Activated CD8-positive, alpha-beta memory T cell treated with anti-CD3 and anti-CD28 coated beads for 1 hour (primary cell): Measurements from ENCODE around the gene MET.
"Not testable (repeated sequence)": the region's sequence is repeated elsewhere in the genome, so short reads cannot be mapped to it uniquely, and the experiment has no call there.

ENCODE experiments used
- DNase-seq, 2 donors: peaks; one replicate each; pipeline ENCODE4 v3.0.0-alpha.2; 2020; ENCODE audit warnings: low read depth in 1 of 2; ENCODE audit errors: extremely low read depth in 1 of 2

MET gene

GRCh38 chr7:116697761-116698160 is 25.8 kb downstream of the MET start:
- no peak for DNase-seq

GRCh38 chr7:116698396-116698795 is 26.4 kb downstream of the MET start:
- DNase-seq = no peak

DNA sequence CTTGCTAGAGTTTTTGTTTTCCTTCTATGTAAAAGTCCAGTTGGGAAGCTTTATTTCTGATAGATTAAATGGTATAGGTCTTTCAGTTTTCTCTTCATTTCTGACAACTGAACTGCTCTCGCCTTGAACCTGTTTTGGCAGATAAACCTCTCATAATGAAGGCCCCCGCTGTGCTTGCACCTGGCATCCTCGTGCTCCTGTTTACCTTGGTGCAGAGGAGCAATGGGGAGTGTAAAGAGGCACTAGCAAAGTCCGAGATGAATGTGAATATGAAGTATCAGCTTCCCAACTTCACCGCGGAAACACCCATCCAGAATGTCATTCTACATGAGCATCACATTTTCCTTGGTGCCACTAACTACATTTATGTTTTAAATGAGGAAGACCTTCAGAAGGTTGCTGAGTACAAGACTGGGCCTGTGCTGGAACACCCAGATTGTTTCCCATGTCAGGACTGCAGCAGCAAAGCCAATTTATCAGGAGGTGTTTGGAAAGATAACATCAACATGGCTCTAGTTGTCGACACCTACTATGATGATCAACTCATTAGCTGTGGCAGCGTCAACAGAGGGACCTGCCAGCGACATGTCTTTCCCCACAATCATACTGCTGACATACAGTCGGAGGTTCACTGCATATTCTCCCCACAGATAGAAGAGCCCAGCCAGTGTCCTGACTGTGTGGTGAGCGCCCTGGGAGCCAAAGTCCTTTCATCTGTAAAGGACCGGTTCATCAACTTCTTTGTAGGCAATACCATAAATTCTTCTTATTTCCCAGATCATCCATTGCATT is 27.1 kb downstream of the MET start:
- DNase-seq = no peak

DNA sequence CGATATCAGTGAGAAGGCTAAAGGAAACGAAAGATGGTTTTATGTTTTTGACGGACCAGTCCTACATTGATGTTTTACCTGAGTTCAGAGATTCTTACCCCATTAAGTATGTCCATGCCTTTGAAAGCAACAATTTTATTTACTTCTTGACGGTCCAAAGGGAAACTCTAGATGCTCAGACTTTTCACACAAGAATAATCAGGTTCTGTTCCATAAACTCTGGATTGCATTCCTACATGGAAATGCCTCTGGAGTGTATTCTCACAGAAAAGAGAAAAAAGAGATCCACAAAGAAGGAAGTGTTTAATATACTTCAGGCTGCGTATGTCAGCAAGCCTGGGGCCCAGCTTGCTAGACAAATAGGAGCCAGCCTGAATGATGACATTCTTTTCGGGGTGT is 27.7 kb downstream of the MET start:
- no peak for DNase-seq

DNA sequence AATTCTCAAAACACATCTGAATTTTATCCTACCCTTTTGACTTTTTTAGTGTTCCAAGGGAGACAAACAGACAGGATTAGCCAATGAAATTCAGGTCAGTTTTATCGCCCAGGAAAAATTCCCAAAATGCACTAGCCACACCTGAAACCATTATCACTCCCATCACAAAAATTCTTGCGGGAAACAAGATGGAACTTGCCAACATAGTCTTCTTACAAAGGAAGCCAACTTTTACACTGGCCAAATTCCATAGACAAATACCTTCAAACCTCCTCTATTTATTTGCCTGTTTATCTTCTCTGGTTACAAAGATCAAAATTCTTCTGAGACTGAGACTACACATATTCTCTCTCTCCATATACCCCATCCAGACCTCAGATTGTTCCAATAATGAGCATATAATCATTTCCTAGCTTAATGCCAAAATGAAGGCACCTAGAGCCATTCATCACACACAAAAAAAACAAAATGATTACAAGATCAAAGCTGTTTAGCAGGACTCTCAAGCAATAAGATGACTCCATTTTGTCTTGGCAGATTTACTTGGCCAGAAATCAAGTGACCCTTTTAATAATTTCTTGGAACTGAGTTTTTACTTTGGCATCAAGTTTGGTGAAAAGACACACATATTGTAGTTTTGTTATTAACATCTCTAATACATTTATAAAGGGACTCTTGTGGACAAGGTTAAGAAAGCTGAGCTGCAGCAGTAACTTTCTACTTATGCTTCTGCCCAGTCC is 30.2 kb downstream of the MET start:
- DNase-seq = no peak

GRCh38 chr7:116704650-116705228 is 32.7 kb downstream of the MET start:
- DNase-seq = no peak

GRCh38 chr7:116705419-116705818 is 33.4 kb downstream of the MET start:
- DNase-seq = no peak

- no peak for DNase-seq
These were observed 34.7 kb downstream of the MET start for GRCh38 chr7:116706668-116707126.

DNA sequence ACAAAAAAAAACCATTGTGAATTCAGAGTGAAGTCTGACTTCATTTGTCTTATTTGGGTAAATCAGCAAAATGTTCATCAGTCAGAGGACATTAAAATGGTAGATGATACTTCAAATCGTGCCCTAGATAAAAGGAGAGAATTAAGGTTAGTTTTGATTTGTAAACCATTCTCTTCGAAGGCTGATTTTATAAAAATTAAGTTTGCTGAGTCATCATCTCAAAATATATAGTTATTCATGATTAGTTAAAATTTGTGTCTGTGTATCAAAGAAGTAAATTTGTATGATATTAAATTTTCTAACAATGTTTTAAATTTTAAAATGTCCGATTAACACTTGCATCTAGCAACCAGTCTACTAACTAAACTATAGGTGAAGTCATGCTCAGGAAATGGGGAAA is 35.3 kb downstream of the MET start:
- DNase-seq = no peak

DNA sequence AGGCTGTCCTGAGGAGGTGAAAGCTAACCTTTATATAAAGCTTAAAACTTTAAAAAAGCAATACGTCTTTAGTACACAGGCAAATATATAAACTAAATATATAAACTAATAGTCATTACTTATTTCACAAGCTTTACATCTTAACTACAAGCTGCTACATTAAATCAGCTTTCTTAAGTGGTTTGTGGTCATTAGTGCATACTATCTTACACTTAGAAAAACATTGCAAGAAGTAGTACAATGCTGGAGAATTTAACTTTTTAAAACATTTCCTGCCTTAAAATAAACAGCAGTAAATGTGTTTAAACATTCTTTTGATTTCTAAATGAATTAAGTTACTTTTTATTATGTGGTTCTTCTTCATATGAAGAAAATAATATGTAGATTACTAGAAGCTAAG is 36.3 kb downstream of the MET start:
- no peak for DNase-seq

DNA sequence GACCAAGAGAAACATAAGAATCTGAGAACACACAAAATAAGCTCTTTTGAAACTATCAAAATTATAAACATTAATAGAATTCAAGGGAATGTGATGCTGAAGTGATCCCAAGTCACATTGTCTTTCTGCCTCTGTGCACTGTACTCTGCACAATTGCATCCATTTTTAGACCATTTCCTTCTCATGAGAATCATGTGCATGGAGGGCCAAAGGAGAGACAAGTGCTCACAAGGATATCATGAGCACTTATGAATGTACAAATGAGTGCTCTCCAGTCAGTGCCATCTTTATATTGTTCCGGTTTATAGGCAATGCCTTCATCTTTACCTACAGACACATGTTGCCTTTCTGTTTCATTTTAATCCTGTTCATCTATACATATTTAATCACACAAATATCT is 36.9 kb downstream of the MET start:
- DNase-seq = no peak

GRCh38 chr7:116709336-116709735 is 37.3 kb downstream of the MET start:
- no peak for DNase-seq

DNA sequence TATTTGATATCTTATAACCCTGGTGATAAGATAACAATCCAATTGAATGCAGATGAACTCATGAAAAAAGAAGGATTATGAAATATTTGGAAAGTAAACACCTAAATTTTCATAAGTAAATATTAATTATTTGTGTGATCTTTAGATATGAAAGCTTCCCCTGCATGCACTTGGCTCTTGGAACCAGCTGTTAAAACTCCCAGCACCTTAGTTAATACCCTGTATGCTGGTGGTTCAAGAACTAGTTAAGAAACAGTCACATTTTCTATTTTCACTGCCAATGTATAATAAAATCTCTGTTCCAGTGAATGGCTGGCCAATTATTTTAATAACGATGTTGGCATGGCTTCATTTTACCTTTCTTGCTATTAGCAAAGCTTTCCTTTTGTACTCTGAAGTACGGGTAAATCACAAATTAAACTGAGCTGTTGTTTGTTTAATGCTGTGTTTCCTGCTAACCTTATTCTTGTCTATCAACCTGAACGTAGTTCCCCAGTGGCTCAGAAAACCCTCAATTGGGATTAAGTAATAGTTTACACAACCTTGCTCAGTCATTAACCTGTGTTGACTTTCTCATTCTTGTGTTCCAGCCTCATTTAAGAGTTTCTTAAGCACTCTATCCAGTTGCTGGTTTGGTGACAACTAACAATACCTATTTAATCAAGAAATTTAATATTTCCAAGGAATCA is 38.9 kb downstream of the MET start:
- DNase-seq = no peak

DNA sequence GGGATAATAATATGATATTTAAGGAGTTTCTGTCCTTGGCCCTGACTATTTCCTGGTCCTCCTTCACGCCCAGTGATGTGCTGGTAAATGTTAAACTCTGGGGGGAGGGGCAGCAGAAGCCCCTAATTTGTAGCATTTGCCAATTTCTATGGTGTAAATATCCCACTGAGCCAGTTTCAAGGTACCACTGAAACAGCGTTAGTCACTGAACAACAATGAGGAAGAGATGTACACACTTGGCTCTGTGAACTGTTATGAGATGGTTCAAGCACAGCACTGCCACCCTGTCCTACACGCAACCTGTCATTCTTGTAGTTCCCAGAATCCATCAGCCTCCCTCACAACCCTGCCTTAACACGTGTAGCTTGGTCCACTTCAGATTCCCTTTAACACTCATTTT is 39.8 kb downstream of the MET start:
- no peak for DNase-seq

- no peak for DNase-seq
These were observed 41.5 kb downstream of the MET start for GRCh38 chr7:116713500-116713899.

DNA sequence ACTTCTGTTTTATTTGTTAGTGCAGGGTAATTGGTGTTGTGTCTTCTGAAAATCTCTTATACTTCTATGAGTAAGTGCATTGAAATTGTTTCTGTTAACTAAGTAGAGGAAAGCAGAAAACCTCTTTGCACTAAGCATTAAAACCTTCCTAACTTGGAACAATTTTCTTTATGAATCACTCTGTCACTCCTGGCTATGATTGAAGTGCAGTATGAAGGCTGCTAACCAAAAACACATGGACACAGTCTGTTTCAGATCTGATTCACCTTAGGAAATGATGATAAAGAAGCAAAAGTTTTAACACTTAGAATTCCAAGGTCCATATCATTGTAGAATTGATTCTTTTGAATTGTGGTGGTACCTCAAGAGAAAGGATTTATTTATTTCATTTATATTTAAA is 41.9 kb downstream of the MET start:
- no peak for DNase-seq

GRCh38 chr7:116715077-116715476 is 43.1 kb downstream of the MET start:
- no peak for DNase-seq

DNA sequence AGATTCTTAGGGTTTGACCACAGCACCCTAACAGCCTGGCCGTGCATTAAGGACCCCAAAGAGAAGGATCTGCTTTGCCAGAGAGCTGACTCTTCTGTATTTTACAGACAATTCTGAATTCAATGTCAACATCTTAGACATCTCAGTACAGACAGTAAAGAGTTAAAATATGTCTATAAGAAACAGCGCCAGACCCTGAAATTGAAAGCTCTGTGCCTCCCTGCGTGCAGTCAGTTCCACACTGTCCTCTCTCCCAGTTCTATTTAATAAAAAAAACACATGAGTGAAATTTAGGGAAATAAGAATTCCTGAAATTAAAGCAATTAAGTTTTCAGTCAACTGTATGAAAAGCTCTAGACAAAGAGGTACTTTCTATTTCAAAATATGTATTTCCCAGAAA is 45.1 kb downstream of the MET start:
- no peak for DNase-seq

DNA sequence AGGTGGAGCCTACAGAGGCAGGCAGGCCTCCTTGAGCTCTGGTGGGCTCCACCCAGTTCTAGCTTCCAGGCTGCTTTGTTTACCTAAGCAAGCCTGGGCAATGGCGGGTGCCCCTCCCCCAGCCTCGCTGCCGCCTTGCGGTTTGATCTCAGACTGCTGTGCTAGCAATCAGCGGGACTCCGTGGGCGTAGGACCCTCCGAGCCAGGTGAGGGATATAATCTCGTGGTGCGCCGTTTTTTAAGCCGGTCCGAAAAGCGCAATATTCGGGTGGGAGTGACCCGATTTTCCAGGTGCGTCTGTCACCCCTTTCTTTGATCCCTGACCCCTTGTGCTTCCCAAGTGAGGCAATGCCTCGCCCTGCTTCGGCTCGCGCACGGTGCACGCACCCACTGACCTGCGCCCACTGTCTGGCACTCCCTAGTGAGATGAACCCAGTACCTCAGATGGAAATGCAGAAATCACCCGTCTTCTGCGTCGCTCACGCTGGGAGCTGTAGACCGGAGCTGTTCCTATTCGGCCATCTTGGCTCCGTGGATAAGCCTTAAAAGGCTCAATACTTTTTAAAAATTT is 52.0 kb downstream of the MET start:
- not testable (repeated sequence) for DNase-seq

- DNase-seq = no peak
These were observed 52.7 kb downstream of the MET start for GRCh38 chr7:116724560-116725231.

DNA sequence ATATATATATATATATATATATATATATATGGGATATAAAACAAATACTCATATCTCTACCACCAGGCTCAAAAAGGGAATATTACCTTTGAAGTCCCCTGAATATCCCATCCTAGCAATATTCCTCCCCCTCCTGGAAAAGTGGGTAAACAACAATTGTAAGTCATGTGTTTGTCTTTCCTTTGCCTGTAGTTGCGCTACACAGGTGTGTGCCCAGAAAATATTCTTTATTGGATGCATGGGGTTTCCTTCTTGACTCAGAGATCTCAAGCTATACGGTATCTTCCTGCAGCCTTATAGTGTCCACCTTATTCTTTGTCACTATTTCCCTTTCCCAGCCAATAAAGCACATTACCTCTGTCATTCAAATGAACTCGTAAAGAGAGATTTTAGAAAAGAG is 54.2 kb downstream of the MET start:
- no peak for DNase-seq
